Activated T-cell treated with anti-CD3 and anti-CD28 coated beads for 4 hours (primary cell): ENCODE data around the gene CDH13.

ENCODE experiments used
- DNase-seq: peaks from one replicate; pipeline ENCODE4 v3.0.0-alpha.2; 2020

Gene CDH13

DNA sequence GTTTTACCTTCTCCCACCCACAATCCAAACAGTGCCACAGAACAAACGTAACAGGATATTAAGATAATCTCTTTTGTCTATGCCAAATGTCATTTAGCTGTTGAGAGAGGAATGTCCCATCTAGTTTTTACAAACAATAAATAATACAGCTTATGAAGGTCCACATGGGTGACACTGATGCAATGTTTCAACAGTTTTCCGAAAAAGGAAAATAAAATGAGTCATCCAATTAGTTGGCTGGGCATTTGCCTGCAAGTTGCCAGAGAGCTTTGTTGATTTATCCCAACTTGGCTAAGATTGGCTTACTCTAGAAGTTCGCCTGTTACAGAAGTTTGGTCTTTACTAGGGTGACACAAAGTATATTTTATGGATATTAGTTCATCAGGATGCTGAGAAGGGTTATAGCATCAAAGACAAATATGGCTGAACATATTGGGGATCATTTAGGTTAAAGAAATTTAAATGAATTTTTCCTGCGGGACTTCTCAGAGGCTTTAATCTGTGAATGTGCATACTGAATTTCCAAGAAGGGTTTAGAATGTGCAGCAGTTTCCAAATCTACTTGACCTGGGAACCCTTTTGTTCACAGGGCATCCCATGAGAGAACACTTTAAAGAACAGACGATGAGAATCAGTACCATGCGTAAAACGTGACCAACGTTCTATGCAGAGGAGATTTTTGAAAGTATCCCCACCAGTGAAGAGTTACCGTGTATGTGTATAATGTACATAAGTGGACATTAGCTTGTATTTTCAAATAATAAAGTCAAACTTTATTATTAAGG lies 73.1 kb downstream of the CDH13 start:
- no peak for DNase-seq

DNA sequence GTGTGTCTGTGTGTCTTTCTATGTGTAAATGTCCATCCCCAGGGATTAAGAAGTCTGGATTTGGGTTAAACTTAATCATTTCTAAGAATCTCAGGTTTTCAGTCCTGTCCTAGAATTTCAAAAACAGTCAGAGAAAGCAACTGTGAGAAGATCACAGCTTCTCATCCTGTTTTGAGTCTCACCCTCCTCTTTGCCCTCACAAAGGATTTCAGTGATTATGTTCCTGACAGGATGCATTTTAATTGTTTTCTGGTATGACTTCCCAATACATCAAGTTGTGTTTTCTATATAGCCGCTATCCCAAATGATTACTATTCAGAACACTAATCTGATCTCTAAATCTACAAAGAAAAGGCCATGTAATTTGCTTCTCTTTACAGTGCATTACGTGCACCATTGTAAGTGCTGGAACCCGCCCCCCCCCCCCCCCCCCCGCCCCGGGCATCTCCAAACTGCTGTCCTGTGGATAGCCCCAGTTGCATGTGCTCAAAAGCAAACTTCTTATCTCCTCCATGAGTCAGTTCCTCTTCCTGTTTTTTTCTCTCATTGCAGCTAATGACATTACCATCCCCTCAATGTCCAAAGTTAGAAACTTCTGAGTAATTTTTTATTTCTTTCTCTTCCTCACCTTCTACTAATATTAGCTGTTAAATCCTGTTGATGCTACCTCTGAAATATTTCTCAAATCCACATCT lies 73.9 kb downstream of the CDH13 start:
- no peak for DNase-seq

DNA sequence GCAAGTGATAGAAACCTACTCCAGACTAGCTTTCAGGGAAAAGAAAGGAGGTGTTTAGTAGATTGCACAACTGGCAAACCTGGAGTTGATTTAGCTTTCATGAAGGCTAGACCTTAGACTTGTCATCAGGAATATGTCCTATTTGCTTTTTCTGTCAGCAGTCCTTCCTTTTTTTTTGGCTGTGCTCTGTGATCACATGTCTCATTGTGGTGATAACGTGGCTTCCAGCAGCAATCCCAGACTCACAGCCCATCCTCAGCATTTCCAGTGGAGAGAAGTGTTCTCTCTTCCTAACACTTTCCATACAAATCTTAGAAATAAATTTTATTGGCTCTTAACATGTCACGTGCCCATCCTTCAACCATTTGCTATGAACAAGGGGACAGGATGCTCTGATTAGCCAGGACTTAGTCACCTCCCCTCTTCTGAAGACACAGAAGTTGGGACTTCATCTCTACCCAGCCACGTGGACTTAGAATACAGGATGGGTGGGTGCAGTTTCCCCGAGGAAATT lies 74.7 kb downstream of the CDH13 start:
- DNase-seq = no peak

- DNase-seq = no peak
These were observed 76.4 kb downstream of the CDH13 start for GRCh38 chr16:82703161-82703560.

- no peak for DNase-seq
These were observed 77.4 kb downstream of the CDH13 start for GRCh38 chr16:82703871-82704768.

DNA sequence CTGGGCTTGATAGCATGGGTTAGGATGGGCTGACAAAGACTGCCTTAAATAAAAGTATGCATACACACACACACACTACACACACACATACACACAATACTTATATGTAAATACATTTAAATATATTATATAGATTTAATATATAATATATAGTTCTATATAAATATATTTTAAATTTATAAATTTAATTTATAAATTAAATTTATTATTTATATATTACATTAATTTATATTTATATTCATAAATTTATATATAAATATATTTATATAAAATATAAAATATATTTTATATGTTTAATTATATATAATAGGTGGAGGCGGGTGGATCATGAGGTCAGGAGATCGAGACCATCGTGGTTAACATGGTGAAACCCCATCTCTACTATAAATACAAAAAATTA lies 83.2 kb downstream of the CDH13 start:
- DNase-seq = no peak

GRCh38 chr16:82713778-82714177 lies 87.0 kb downstream of the CDH13 start:
- DNase-seq = no peak

DNA sequence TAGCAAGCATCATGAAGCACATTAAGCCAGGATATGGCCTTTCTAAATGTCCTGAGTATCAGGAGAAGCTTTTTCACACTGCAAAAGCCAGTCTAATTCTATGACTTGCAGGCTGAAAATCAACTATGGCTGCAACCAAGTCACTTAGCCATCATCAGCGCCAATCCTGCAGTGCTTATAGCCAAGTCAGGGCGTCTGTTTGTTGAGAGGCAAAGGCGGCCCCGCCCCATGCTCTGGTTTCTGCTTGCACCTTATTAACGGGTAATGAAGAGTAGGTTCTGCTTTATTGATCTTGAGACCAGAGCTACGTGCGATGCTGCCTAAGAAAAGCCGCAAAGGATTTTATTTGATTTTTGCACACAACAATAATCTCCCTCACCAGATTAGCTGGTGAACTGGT lies 88.4 kb downstream of the CDH13 start:
- DNase-seq = no peak

DNA sequence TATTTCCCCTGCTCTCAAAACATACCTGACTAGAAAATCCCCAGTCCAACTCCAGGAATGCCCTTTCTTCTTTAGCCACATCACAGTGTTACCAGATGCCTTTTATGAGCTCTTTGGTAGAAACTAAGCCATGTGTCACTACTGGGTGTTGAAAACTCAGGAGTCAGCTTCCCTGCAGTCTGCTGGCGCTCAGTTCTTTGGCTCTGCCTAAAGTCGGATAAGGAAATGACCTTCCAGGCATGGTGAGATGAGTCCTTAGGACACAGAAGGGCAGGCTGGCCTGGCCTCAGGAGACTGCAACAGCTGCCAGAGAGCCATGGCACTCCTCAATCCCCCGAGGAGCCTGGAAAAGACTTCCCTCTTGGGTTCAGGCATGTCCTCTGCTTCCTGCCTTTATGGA lies 89.1 kb downstream of the CDH13 start:
- DNase-seq = no peak

- DNase-seq = no peak
These were observed 89.6 kb downstream of the CDH13 start for GRCh38 chr16:82716361-82716855.

- DNase-seq = no peak
These were observed 93.6 kb downstream of the CDH13 start for GRCh38 chr16:82720414-82720813.

DNA sequence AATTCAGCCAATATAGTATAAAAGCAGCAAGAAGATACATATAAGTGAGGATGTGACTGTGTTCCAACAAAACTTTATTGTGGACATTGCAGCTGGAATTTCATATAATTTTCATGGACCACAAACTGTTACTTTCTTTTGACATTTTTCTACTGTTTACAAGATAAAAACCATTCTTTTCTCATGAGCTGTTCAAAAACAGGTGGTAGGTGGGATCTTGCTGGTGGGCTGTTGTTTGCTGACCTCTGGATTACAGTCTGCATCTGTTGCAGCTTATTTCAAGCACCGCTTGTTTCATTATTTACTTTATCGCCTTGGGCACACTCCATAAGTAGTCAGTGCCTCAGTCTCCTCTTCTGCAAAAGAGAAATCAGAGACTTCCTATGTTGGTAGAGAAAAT lies 99.5 kb downstream of the CDH13 start:
- DNase-seq = no peak

DNA sequence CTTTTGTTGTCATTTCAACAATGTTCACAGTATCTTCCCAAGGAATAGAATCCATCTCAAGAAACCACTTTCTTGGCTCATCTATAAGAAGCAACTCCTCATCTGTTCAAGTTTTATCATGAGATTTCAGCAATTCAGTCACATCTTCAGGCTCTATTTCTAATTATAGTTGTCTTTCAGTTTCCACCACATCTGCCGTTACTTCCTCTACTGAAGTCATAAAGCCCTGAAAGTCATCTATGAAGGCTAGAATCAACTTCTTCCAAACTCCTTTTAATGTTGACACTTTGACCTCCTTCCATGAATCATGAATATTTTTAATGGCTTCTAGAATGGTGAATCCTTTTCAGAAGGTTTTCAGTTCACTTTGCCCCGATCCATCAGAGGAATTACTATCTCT lies 102.1 kb downstream of the CDH13 start:
- no peak for DNase-seq

- no peak for DNase-seq
These were observed 104.1 kb downstream of the CDH13 start for GRCh38 chr16:82730901-82731300.

DNA sequence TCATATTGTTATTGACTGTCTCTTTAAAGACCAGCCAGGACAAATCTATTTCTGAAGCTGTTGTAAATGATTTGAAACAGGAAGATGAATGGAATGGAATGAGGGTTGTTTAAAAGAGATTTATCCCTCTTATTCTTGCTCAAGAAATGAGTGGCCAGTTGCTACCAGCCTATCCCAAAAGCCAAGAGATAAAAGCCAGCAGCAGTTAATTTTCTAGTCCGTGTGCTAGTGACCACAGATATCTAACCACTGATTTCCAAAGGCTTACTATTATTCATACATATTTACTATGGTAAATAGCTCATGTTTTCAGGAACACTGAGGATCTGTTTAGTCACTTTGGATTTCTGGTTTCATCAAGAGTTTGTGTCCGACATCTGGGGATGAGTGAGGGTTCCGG lies 105.7 kb downstream of the CDH13 start:
- DNase-seq = no peak

DNA sequence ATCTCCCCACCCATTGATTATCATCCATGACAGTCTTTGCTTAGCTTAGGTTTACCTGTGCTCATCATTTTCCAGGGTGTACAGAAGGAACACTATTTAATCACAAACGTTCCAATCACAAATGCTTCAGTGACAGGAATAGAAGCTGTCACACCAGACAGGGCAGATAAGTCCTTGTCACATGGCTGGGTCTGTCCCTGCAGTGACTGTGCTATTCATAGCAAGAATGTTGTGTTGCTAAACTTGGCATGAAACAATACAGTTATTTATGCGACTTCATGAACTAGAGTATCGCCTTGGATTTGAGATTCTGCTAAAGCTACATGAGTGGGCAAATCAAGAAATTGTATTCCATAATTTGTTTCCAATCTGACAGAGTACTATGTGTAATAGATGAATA lies 108.4 kb downstream of the CDH13 start:
- no peak for DNase-seq

DNA sequence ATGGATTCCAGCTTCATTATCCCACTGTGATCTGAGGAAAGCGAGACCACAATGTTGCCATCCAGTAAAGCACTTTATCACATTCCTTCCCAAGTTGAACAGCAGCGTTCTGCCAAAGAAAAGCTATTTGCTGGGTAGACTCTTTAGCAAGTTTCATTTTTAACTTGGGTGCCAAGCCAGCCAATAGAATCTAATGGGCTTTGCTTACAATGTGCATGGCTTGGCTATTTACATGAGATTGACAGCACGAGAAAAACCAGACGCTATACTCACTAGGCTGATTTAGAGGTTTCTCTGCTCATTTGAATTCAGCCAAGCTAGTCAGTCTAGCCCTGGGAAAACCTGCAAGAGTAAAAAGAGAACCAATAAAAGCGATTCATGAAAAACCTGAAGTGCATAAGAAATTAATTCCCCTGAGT lies 108.9 kb downstream of the CDH13 start:
- DNase-seq = no peak

DNA sequence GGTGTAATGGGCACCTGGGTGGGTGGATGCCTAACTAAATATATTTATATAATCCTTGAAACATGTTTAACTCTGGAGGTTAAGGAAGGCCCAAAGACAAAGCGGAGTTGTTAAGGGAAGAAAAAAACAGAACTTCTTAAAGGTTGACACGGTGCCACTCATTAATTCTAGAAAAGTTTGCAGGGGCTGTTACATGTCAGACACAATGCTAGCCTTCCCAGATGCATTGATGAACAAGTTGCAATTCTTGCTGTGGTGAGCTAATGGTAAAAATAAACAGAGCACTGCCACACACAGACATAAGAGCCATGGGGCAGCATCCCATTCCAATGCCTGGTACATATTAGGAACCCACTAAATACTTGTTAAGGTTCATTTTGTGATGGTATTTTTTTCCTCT lies 109.5 kb downstream of the CDH13 start:
- DNase-seq = no peak

DNA sequence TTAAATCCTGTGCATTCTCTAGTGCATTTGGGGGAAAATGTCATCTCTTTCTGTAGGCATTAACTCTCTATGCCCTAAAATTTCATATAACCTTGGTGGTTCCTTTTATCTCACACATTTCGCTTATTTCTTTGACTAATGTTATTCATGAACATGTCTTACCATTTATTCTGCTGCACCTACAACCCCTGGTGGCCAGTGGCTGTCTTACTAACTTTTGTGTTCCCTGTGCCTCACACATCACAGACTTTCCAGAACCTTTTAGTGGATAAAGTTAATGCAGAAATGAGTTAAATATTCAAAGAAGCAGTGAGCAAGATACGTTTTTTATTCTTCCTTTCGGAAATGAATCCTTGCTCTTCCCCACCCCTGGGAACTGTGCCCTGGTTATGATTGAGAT lies 111.9 kb downstream of the CDH13 start:
- no peak for DNase-seq

- no peak for DNase-seq
These were observed 114.4 kb downstream of the CDH13 start for GRCh38 chr16:82741073-82741615.

- DNase-seq = no peak
These were observed 118.2 kb downstream of the CDH13 start for GRCh38 chr16:82744958-82745357.

GRCh38 chr16:82748026-82748425 lies 121.3 kb downstream of the CDH13 start:
- DNase-seq = no peak

DNA sequence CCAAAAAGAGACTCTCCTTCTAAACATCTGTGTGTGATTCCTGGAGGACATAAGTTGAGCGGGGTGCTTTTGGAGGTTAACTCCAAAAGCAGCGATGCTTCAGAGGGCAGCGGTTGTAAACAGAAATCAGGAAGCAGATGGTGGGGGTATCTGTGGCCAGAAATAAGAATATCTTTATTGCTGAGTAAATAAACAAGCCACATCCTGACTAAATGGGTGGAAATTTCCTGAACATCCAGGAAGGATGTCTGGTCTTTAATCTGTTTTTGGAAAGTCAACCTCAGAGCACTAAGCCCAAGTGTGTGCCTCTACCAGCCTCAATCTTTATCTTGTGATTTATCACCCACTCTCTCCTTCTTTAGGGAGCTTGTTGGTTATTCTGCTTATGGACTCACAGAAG lies 123.3 kb downstream of the CDH13 start:
- DNase-seq = no peak
